GM19240 (cell line): ENCODE measurements around the gene SPOCK1.

Experiments
- DNase-seq: peaks from one replicate; pipeline ENCODE4 v3.0.0; 2011; ENCODE audit warnings: low spot score; ENCODE audit not compliant: insufficient read length

The SPOCK1 gene

GRCh38 chr5:137158691-137159090 is 340.4 kb downstream of the SPOCK1 start:
- no peak for DNase-seq

- DNase-seq, result no peak
Observed at GRCh38 chr5:137156180-137156579, 342.9 kb downstream of the SPOCK1 start.

- no peak for DNase-seq
Observed at GRCh38 chr5:137155261-137156000, 343.7 kb downstream of the SPOCK1 start.

- DNase-seq, result no peak
Observed at GRCh38 chr5:137152616-137153015, 346.5 kb downstream of the SPOCK1 start.

GRCh38 chr5:137148655-137149054 is 350.5 kb downstream of the SPOCK1 start:
- no peak for DNase-seq

- DNase-seq, result no peak
Observed at GRCh38 chr5:137148159-137148558, 351.0 kb downstream of the SPOCK1 start.

- DNase-seq, result no peak
Observed at GRCh38 chr5:137147346-137147745, 351.8 kb downstream of the SPOCK1 start.

- DNase-seq, result no peak
Observed at GRCh38 chr5:137146402-137146890, 352.7 kb downstream of the SPOCK1 start.

GRCh38 chr5:137145721-137146120 is 353.4 kb downstream of the SPOCK1 start:
- no peak for DNase-seq

GRCh38 chr5:137144656-137145055 is 354.5 kb downstream of the SPOCK1 start:
- DNase-seq, result no peak

GRCh38 chr5:137142764-137143605 is 356.1 kb downstream of the SPOCK1 start:
- DNase-seq, result no peak

- no peak for DNase-seq
Observed at GRCh38 chr5:137142346-137142745, 356.8 kb downstream of the SPOCK1 start.

- no peak for DNase-seq
Observed at GRCh38 chr5:137141779-137142178, 357.3 kb downstream of the SPOCK1 start.

- no peak for DNase-seq
Observed at GRCh38 chr5:137136991-137137632, 362.0 kb downstream of the SPOCK1 start.

GRCh38 chr5:137134920-137135532 is 364.1 kb downstream of the SPOCK1 start:
- no peak for DNase-seq

- no peak for DNase-seq
Observed at GRCh38 chr5:137129886-137130680, 369.0 kb downstream of the SPOCK1 start.

GRCh38 chr5:137128012-137128411 is 371.1 kb downstream of the SPOCK1 start:
- DNase-seq, result no peak

- DNase-seq, result no peak
Observed at GRCh38 chr5:137126829-137127228, 372.3 kb downstream of the SPOCK1 start.

- no peak for DNase-seq
Observed at GRCh38 chr5:137122558-137122957, 376.6 kb downstream of the SPOCK1 start.

- DNase-seq, result no peak
Observed at GRCh38 chr5:137122075-137122474, 377.1 kb downstream of the SPOCK1 start.

- DNase-seq, result no peak
Observed at GRCh38 chr5:137119321-137119720, 379.8 kb downstream of the SPOCK1 start.
